ENCODE measurements around the gene CSTPP1. TPM values are rescaled to one million over a fixed set of nuclear protein-coding genes. Genes with fewer than 3 reads are reported as not detected.

CSTPP1 gene
- polyA plus RNA-seq, 1 donor from 2014 or later: 46.4 TPM

GRCh38 chr11:46979358-46979757, 42.8 kb downstream of the CSTPP1 start:
- Histone ChIP-seq H3K9ac (ENCODE audit: low read length) (no peak overlapping the region), H3K79me2 (replicated peaks; ENCODE audit: insufficient read depth, low read length) (no peaks in the 10 kb centered on the region), H3F3A (ENCODE audit: insufficient read depth, low read length, poor library complexity, severe bottlenecking) (peaks cover 5% of the 10 kb centered on the region), H4K20me1 (ENCODE audit: insufficient read depth) (no peaks in the 10 kb centered on the region), H3K4me2 (ENCODE audit: low read length) (no peak overlapping the region), H3K27ac (ENCODE audit: low read length) (no peak overlapping the region), H3K36me3 (ENCODE audit: insufficient read depth, low read length) (no peaks in the 10 kb centered on the region), H3K4me3 (ENCODE audit: low read length) (no peak overlapping the region), H3K9me3 (ENCODE audit: low read length) (no peaks in the 10 kb centered on the region), H2AFZ (ENCODE audit: low read depth, low read length) (no peak overlapping the region), H3K9me2 (ENCODE audit: insufficient read depth, low read length) (no peaks in the 10 kb centered on the region), H3K27me3 (ENCODE audit: insufficient read depth, low read depth, low read length) (no peaks in the 10 kb centered on the region)
- TF ChIP-seq SMC3 (conservative IDR thresholded peaks at IDR 0.05; ENCODE audit: poor library complexity): no peak
- TF ChIP-seq EZH2 (IDR thresholded peaks at IDR 0.05; ENCODE audit: borderline replicate concordance, insufficient read depth, low read length, poor library complexity, severe bottlenecking): no peak
- no peak for TF ChIP-seq RAD21 (conservative IDR thresholded peaks at IDR 0.05)
- no peak for TF ChIP-seq TAF1 (IDR thresholded peaks at IDR 0.05; ENCODE audit: low read depth)
- no peak for TF ChIP-seq POLR2AphosphoS5 (IDR thresholded peaks at IDR 0.05)
- TF ChIP-seq MXI1 (conservative IDR thresholded peaks at IDR 0.05; ENCODE audit: poor library complexity, severe bottlenecking): no peak
- TF ChIP-seq REST (IDR thresholded peaks at IDR 0.05; ENCODE audit: borderline replicate concordance): no peak
- no peak for TF ChIP-seq EP300 (conservative IDR thresholded peaks at IDR 0.05; ENCODE audit: poor library complexity, severe bottlenecking)
- no peak for TF ChIP-seq CTCF (IDR thresholded peaks at IDR 0.05; ENCODE audit: poor library complexity, severe bottlenecking)

GRCh38 chr11:46981436-46981835, 44.9 kb downstream of the CSTPP1 start:
- Histone ChIP-seq H3K9ac (ENCODE audit: low read length) (no peak overlapping the region), H3K4me3 (ENCODE audit: low read length) (no peak overlapping the region), H3K4me2 (ENCODE audit: low read length) (no peak overlapping the region), H3K27me3 (ENCODE audit: insufficient read depth, low read depth, low read length) (no peaks in the 10 kb centered on the region), H3K79me2 (replicated peaks; ENCODE audit: insufficient read depth, low read length) (no peaks in the 10 kb centered on the region), H3F3A (ENCODE audit: insufficient read depth, low read length, poor library complexity, severe bottlenecking) (peaks cover 5% of the 10 kb centered on the region), H3K9me2 (ENCODE audit: insufficient read depth, low read length) (no peaks in the 10 kb centered on the region), H3K9me3 (ENCODE audit: low read length) (no peaks in the 10 kb centered on the region), H3K36me3 (ENCODE audit: insufficient read depth, low read length) (no peaks in the 10 kb centered on the region), H2AFZ (ENCODE audit: low read depth, low read length) (no peak overlapping the region), H4K20me1 (ENCODE audit: insufficient read depth) (no peaks in the 10 kb centered on the region), H3K27ac (ENCODE audit: low read length) (no peak overlapping the region)
- TF ChIP-seq POLR2AphosphoS5 (IDR thresholded peaks at IDR 0.05): no peak
- TF ChIP-seq MXI1 (conservative IDR thresholded peaks at IDR 0.05; ENCODE audit: poor library complexity, severe bottlenecking): no peak
- TF ChIP-seq RAD21 (conservative IDR thresholded peaks at IDR 0.05): no peak
- no peak for TF ChIP-seq EZH2 (IDR thresholded peaks at IDR 0.05; ENCODE audit: borderline replicate concordance, insufficient read depth, low read length, poor library complexity, severe bottlenecking)
- no peak for TF ChIP-seq REST (IDR thresholded peaks at IDR 0.05; ENCODE audit: borderline replicate concordance)
- no peak for TF ChIP-seq SMC3 (conservative IDR thresholded peaks at IDR 0.05; ENCODE audit: poor library complexity)
- no peak for TF ChIP-seq EP300 (conservative IDR thresholded peaks at IDR 0.05; ENCODE audit: poor library complexity, severe bottlenecking)
- no peak for TF ChIP-seq TAF1 (IDR thresholded peaks at IDR 0.05; ENCODE audit: low read depth)
- TF ChIP-seq CTCF (IDR thresholded peaks at IDR 0.05; ENCODE audit: poor library complexity, severe bottlenecking): no peak
